Umbilical cord (tissue), 2 donors: ENCODE results near the gene MAGEB17. TPM values are rescaled to one million over a fixed set of nuclear protein-coding genes. Genes with fewer than 3 reads are reported as not detected.

ENCODE experiments used
- DNase-seq: peaks from one replicate; pipeline ENCODE4 v3.0.0-alpha.2; 2015; ENCODE audit warnings: low spot score
- total RNA-seq: library from RNA; depleted of rRNA; stranded (reverse); fragments of >200 nt; gene quantifications from one replicate; pipeline ENCODE4 v1.2.3, GENCODE V29; 2014; ENCODE audit warnings: low replicate concordance; ENCODE audit not compliant: insufficient read depth

The MAGEB17 gene
- total RNA-seq, 1 donor from 2014 or later: not detected

DNA sequence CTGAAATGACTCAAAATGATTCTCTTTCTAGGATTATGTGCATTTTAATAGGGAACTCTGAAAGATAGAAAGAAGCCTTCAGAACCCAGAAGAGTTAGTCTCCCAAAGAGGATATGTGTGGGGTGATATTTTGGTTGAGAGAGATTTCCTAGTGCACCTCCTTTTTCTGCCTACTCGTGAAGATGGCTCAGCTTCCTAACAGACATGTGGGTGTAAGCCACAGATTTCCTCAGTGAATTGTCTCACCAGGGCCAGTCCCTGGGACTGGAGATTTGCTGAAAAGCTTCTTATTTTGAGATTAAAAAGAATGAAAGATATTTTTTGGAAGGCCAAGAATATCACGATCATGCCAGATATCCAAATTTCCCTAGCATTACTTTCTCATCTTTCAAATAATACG, 42.8 kb downstream of the MAGEB17 start:
- DNase-seq: no peak

DNA sequence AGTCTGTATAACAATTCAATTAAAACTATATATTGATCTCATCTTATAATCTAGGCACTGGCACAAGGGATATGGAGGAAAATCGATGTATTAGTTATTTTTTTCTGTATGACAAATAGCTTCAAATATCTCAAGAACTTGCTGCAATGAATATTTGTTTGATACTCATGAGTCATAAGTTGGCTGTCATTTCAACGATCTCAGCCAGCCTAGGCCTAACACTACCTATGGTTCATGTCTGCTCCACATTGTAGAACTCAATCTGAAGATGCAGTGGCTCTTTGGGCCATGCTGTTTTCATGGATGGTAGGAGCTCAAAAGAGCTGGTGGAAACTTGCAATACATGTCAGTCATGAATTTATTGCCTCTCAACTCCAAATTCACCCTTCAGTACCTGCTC, 44.7 kb downstream of the MAGEB17 start:
- DNase-seq: no peak

- DNase-seq: no peak
Observed at GRCh38 chrX:16212436-16212835, 45.2 kb downstream of the MAGEB17 start.

GRCh38 chrX:16213961-16214360, 46.7 kb downstream of the MAGEB17 start:
- DNase-seq: no peak

- DNase-seq: no peak
Observed at GRCh38 chrX:16215660-16216059, 48.4 kb downstream of the MAGEB17 start.

Other genes starting within 250 kb of the MAGEB17 start
- 0.24 TPM for gene GRPR, start 43.9 kb upstream of the MAGEB17 start, total RNA-seq